NCI-H2081 treated with DMSO at 0.1 percent for 48 hours (cell line): ENCODE results near the gene MAPK8IP1.
A peak's percentile ranks its signal among the peaks of the same experiment; 100 is the strongest.
"Not testable (repeated sequence)": the region's sequence is repeated elsewhere in the genome, so short reads cannot be mapped to it uniquely, and the experiment has no call there.

Source experiments
- DNase-seq: peaks from one replicate; lab custom pipeline; 2025; lab: John Stamatoyannopoulos, UW

The MAPK8IP1 gene

DNA sequence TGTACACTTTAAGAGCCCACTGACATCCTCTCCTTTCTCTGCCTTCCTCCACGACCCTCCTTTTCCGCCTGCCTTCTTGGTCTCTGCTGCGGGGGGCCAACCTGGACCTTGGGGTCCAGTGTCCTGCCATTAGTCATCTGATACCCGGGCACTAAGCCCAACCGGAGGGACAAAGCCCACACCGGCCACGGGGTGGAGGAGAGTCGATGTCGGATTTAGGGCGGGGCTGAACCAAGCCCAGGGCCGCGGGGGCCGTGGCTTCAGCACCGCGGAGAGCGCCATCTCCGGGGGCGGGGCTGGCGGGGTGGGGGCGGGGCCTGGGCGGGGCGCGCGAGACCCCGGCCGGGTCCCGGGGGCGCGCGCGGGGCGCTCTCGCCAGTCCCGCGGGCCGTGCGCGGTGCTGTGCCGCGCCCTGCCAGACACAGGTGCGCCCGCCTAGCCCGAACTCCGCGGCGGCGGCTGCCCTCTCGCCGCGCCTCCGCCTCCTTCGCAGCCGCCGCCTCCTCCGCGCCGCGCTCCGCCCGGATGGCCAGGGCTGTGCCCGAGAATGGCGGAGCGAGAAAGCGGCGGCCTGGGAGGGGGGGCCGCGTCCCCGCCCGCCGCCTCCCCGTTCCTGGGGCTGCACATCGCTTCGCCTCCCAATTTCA, at the start of gene MAPK8IP1:
Gene MAPK8IP1, plus strand, starts transcription at position 378 of the 647 bp plus-strand sequence. Its CDS starts 170 bp downstream, at position 548.
- no peak for DNase-seq

GRCh38 chr11:45839204-45839603, 46.2 kb upstream of the MAPK8IP1 start:
- no peak for DNase-seq

DNA sequence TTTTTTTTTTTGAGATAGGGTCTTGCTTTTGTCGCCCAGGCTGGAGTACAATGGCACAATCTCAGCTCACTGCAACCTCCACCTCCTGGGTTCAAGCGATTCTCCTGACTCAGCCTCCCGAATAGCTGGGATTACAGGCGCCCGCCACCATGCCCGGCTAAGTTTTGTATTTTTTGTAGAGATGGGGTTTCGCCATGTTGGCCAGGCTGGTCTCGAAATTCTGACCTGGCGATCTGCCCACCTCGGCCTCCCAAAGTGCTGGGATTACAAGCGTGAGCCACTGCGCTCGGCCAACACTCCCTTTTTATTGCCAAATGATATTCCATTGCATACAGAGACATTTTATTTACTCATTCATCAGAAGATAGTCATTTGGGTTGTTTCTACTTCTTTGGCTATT, 45.2 kb upstream of the MAPK8IP1 start:
- DNase-seq, result not testable (repeated sequence)

DNA sequence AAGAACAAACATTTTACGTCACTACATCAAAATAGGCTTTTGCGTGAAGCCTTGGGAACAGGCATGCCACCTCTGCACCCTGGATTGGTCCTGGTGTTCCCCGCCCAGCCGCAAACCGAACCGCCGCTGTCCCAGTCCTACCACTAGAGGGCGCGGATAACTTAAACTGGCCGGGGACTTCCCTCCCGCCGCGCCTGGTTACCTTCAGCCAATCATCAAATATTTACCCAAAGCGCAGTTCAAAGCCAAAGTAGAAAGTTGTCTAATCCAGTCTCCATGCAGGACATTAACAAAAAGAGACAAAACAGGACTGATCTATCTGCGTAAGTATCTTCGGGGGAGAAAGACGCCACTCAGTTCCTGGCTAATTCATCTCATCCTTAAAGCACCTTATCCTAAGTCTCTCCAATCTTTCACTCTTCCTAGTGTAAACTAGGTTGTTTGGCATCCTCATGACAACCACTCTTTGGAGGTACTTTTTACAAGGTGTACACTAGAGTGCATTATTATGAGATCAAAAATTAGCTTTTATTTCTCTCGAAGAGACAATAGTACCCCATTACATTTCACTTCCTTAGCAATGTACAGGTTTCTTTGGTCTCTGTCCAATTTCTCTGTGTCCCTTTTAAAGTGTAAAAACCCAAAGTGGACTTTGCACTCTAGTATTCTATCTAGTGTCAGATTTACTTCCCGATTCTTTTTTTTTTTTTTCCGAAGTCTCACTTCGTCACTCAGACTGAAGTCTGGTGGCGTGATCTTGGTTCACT, 42.1 kb upstream of the MAPK8IP1 start:
- DNase-seq, result no peak

DNA sequence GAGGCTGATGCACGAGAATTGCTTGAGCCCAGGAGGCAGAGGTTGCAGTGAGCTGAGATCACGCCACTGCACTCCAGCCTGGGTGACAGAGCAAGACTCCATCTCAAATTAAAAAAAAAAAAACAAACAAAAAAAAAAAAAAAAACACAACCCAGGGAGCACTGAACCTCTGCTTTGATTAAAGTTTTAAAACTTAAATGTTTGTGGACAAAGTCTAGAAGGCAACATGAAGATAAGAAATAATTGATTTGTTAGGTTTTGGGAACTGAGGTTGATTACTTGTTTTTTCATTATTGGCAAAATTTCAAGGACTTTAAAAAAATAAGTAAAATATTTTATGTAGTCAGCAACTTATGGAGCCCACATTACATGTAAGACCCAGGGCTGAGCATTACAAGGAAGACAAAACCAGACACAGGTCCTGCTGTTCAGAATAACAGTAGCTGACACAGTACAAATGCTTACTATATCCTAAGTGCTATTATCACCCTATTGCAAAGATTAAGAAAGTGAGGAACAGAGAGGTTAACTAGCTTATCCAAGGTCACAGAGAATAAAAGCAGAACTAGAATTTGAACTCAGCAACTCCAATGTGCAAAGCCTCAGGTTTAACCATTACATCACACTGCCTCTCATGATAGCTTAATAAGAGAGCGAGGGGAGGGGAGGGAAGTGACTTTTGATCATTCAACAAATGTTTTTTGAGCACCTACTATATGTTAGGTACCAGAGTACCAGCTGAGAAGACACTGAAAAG, 40.5 kb upstream of the MAPK8IP1 start:
- no peak for DNase-seq

DNA sequence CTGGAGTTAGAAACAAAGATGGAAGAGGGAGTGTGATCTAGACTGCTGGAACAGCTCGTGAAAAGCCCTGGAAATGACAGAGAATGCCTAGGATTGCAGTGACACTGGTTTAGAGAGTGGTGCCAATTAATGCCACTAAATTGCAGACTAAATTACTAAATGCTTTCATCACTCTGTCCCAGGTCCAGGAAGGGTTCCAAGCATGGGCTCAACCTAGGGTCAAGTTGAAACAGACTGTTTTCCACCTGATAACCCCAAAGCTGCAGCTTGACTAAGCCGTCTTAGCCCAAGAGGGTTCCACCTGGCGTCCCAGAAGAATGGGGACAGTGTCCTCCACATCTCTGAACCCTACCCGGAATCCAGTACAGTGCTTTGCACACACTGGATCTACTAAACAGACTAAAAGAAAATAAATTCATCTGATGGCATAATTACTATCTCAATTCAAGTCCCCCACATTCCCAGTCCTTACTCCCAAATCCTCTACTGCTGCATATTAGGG, 39.2 kb upstream of the MAPK8IP1 start:
- DNase-seq, result no peak

- DNase-seq, result peak; percentile 91
Measured at GRCh38 chr11:45846974-45847910, 38.2 kb upstream of the MAPK8IP1 start, which contains the start of gene CRY2. TSS of gene CRY2 (plus strand) at chr11:45847475. CDS start at chr11:45847491, 16 bp downstream.

DNA sequence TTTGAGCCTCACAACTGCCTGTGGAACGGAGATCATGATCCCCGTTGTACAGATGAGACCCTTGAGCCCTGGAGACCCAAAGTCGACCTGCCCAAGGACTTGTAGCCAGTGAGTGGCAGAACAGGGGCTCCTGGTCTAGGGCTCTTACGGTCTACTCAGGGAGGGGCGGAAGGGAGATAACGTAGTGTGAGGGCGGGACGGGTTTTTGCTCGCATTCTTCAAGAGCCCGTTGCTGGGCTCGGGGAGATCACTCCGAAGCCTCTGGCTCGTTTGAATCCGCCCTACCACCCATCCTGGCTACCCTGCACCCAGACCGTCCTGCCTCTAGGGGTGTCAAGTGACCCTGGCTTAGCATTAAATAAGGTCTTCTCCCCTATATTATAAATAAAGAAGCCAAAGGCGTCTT, 37.5 kb upstream of the MAPK8IP1 start:
- no peak for DNase-seq

DNA sequence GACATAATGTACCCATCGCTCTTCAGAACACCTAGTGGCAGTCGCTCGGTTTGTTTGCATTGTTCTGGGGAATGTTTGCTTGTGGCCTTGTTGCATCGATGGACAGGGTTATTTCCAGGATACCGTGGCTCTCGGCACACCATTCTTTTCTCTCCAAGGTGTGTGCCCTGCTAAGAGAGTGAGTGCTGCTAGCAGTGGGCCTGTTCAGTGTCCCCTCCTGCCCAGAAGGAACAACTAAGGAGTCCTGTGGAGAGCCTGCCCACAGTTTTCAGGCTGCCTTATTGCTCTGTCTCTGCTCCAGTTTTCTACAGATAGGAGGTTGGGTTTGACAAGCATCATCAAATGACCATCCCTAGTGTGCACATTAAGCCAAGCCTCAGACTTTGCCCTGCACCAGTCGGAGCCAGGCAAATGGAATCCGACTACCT, 36.8 kb upstream of the MAPK8IP1 start:
- DNase-seq, result no peak

- no peak for DNase-seq
Measured at GRCh38 chr11:45850446-45850845, 35.0 kb upstream of the MAPK8IP1 start.

DNA sequence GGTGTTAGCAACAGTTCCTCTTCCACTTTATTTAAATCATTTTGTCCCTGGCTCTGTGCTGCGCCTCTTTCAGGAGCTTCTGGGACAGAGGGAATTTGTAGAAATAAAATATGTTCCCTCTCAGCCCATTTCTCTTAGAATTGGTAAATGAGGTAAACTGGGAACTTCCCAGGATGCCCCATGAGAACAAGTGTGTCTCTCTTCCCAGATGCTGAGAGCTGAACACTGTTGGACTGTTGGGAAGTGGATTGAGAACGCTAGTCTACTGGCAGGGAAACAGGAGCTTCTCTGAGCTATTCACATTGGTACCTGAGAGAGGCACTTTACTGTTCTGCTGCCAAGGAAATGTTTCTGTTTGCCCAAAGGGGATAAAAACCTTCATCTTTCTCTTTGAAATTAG, 34.2 kb upstream of the MAPK8IP1 start:
- no peak for DNase-seq

DNA sequence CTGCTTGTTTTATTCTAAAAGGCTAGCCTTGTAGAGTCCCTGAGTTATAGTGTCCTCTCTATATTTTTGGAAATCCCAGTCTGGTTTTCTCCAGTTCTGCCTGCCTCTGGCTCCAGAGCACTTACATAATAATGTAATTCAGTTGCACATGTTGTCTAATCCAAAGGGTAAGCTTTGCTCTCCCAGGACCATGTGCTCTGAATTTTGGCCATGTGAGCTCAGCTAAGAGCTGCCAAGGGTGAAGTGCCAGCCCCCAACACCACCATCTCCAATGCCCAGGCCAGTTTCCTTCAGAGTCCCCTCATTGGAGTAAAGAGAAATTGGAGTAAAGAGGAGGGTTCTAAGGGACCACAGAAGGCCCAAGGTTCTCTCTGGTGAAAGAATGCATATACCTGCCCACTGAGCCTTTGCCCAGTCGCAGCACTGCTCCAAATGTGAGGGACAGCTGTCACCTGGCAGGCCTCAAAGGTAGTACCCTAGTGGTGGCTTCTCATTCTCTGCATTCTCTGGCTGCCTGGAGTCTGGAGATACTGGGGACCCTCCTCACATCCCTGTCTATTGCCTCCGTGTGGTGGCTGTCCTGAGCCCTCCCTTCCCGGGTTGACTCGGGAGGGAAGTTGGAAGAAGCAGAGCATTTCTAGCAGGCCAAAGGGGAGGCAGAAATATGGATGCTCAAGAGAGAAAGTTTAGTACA, 33.3 kb upstream of the MAPK8IP1 start:
- DNase-seq, result no peak

DNA sequence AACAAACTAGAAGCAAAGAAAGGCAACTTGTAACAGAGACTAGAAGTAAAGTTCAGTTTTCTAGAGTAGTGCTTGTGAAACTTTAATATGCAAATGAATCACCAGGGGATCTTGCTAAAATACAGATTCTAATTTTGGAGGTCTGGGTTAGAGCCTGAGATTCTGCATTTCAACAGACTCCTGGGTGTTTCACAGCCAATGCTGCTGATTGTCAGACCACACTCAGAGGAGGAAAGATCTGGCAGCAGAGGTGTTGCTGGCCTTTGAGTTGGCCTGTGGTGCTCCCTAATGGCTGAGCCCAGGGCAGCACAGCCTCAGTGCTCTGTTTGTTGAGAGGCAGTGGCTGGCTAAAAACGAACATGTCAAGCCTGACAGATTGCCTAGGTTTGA, 32.7 kb upstream of the MAPK8IP1 start:
- no peak for DNase-seq

- no peak for DNase-seq
Measured at GRCh38 chr11:45853332-45854219, 31.9 kb upstream of the MAPK8IP1 start.

DNA sequence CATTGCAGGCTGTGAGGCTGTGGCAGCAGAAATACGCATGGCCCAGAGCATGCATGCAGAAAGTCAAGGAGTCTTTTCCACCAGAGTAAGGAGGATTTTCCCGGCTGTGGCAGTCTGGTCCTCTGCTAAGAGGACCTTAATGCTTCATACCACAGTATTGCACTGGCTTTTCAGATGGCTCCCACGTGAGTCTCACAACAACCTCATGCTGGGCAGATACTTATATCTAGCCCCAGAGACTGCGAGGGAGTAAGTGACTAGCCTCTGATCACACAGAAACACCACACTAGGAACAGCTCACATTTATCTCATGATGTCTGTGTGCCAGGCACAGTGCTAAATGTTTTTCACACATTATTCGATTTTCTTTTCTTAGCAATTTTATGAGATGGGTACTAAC, 30.1 kb upstream of the MAPK8IP1 start:
- no peak for DNase-seq

- no peak for DNase-seq
Measured at GRCh38 chr11:45856044-45856468, 29.4 kb upstream of the MAPK8IP1 start.

DNA sequence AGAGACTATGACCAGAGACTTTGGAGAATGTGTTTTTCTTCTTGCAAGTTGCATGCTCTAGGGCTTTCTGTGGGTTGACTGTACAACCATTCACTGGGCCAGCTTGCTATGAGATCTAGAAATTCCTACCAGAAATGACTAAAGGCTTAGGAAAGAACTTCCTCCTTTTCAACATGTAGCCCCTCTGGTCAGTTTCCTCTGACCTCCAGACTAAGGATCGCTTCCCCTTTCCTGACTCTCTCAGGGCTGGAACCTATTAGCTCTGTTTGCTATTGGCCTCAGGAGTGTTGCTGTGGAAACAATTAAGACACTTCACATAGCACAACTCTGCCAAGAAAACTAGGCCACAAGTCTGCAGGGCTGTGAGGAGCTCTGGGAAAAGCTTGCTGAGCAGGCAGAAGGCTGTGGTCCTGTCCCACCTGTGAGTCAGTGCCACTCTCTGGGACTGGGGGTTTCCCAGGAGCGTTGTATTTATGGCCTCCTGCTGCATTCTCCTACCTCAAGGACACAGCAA, 27.4 kb upstream of the MAPK8IP1 start:
- DNase-seq, result no peak

DNA sequence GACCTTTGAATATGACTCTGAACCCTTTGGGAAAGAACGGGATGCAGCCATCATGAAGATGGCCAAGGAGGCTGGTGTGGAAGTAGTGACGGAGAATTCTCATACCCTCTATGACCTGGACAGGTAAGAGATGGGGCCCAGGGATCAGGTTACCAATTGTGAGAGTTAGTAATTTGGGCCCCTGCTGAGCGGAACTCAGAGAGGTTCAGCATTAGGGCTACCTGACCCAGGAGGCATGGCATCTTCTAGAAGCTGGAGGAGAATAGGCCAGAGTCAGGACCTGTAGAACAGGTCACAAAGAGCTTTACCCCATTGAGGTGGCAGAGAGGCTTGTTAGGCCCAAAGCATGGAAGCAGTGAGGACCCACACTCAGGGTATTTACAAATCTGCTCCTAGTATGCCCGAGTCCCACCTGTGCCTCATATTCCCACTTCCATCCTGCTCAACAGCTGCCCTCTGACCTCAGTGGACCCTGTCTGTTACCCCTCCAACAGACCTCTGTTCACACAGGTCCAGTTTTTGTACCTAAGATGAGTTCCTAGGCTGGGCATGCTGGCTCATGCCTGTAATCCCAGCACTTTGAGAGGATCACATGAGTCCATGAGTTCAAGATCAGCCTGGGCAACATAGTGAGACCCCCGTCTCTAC, 26.6 kb upstream of the MAPK8IP1 start:
- DNase-seq, result no peak

DNA sequence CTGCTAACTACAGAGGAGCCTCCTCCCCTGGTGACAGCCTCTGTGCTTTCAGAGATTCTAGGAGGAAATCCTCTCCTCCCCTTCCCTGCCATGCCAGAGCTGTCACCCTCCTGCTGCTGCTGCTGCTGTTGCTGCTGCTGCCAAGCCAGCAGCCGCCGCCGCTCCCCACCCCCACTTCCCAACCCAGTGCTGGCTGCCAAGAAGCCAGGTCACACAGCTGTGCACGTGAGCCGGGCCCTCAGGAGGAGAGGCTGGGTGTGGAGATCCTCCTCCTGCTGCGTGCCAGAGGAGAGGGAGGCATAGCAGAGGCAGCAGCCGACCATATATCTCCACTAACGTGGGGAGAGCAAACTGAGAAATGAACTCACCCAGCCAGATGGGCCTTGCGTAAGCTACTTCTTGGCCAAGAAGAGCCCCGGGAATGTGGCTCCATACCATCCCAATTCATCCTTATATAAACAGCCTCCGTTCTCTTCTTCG, 25.8 kb upstream of the MAPK8IP1 start:
- peak; percentile 49 for DNase-seq
